ENCODE results near the gene GPR153. TPM values are rescaled to one million over a fixed set of nuclear protein-coding genes. Genes with fewer than 3 reads are reported as not detected.

The GPR153 gene
- total RNA-seq (2021; ENCODE audit: unreplicated experiment) = 6.1 TPM
- 3.6 and 3.9 TPM in 2 replicates for polyA plus RNA-seq (2012)
- Bru-seq, nascent RNA = percentile 43 among the genes with signal in this experiment
- BruChase-seq, experiment 1, labeled RNA remaining after a 6-hour chase = percentile 58 among the genes with signal in this experiment
- BruChase-seq, experiment 2, labeled RNA remaining after a 2-hour chase = percentile 49 among the genes with signal in this experiment
- long read RNA-seq, full-length matches to known transcripts = 1 of 22 reads
- long read RNA-seq, partial matches to known transcripts = 7 of 22 reads
- long read RNA-seq, other reads (novel, unspliced or antisense) = 14 of 22 reads

DNA sequence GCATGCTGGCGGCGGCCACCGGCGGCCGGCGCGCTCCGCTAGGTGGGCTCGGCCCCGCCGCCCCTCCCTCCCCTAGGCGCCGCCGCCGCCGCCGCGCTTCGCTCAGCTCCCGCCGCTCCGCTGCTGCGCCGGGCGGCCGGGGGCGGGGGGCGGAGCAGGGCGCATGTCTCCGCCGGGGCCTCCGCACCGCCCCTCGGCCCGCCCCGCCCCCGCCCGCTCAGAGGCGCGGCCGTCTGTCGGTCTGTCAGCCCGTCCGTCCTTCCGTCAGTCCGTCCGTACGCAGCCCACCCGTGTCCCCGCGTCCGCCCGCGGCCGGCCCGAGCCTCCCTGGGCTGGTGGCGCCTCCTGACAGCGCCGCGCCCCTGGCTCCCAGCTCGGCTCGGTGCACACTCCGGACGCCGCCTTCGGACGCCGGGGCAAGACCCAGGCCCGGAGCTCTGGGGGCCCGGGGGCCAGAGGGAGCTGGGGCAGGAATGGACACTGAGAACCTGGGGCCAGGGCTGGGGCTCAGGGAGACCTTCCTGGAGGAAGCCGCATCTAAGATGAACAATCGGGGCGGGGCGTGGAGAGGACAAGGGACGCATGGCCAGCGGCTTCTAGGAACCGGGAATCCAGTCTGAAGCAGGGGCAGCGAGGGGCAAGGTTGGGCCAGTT is at the start of gene GPR153:
Gene GPR153 (minus strand): TSS at position 138 of the 654 bp plus-strand sequence. CDS start 6,193 bp downstream, outside the sequence.
- intact Hi-C loops (cut with micrococcal nuclease) = no loop called here
- H2AFZ ChIP-seq (ENCODE audit: low read depth, low read length, poor library complexity, severe bottlenecking) = peak within 1 kb of the TSS; percentile 35
- DNase-seq (ENCODE audit: low read depth, low spot score) = no peak

More for the DNA sequence above, at the start of gene GPR153:
- peak within 1 kb of the TSS; percentile 52 for H3K9ac ChIP-seq (ENCODE audit: low read length)
- ChIA-PET RAD21 (ENCODE audit: low non-redundant PET in 1 of 2, low total read pairs in 2 of 2, uncharacterized antibody in 2 of 2, unreplicated experiment in 2 of 2) (no interaction called here), CTCF (no interaction called here), POLR2A (no interaction called here)
- H3K27me3 ChIP-seq (ENCODE audit: insufficient read depth, low read length) = no peaks in the 10 kb centered on the region
- H3K79me2 ChIP-seq (ENCODE audit: insufficient read depth, low read length) = no peaks in the 10 kb centered on the region
- H4K20me1 ChIP-seq (ENCODE audit: insufficient read depth) = no peaks in the 10 kb centered on the region
- BruUV-seq (replicated peaks) = no TSS peak
- H3K36me3 ChIP-seq (ENCODE audit: control insufficient read depth in 1 of 2, insufficient read depth in 2 of 2, low read length in 2 of 2) = no peaks in the 10 kb centered on the region; a peak in 1 of 4 replicates
- no peak for TF ChIP-seq EZH2 (IDR thresholded peaks at IDR 0.05)
- no peak for TF ChIP-seq ZNF274 (IDR thresholded peaks at IDR 0.05; ENCODE audit: low read depth, low read length)
- TF ChIP-seq, protein P1, sequence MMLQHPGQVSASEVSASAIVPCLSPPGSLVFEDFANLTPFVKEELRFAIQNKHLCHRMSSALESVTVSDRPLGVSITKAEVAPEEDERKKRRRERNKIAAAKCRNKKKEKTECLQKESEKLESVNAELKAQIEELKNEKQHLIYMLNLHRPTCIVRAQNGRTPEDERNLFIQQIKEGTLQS (IDR thresholded peaks at IDR 0.05) = no peak
- TF ChIP-seq SRF (IDR thresholded peaks at IDR 0.05; ENCODE audit: low read depth) = no peak
- TF ChIP-seq ELF1 (IDR thresholded peaks at IDR 0.05; ENCODE audit: borderline replicate concordance, low read depth) = no peak
- no peak for TF ChIP-seq FOSL1 (IDR thresholded peaks at IDR 0.05; ENCODE audit: low read depth)
- TF ChIP-seq, protein P2, sequence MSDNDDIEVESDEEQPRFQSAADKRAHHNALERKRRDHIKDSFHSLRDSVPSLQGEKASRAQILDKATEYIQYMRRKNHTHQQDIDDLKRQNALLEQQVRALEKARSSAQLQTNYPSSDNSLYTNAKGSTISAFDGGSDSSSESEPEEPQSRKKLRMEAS (IDR thresholded peaks at IDR 0.05) = no peak
- no peak for TF ChIP-seq YY1 (IDR thresholded peaks at IDR 0.05; ENCODE audit: extremely low read depth, insufficient replicate concordance, low read depth, low read length)
- no peak for TF ChIP-seq POLR2A (IDR thresholded peaks at IDR 0.05; ENCODE audit: borderline replicate concordance, extremely low read depth, insufficient read depth, insufficient read length)
- no peak for TF ChIP-seq REST (IDR thresholded peaks at IDR 0.05; ENCODE audit: low read depth)
- TF ChIP-seq EZH2phosphoT487 (IDR thresholded peaks at IDR 0.05; ENCODE audit: borderline replicate concordance) = no peak
- TF ChIP-seq JUND (IDR thresholded peaks at IDR 0.05) = no peak
- no peak for TF ChIP-seq POLR2AphosphoS5 (IDR thresholded peaks at IDR 0.05; ENCODE audit: low read depth, low read length)
- TF ChIP-seq SIN3A (IDR thresholded peaks at IDR 0.05; ENCODE audit: low read depth) = no peak
- peaks cover 11 to 26% of the 10 kb centered on the region in 2 experiments; a peak in 2 of 4 replicates for H3K4me1 ChIP-seq (ENCODE audit: control insufficient read depth in 1 of 2, insufficient read depth in 2 of 2, low read length in 2 of 2)
- peak within 1 kb of the TSS; percentile 89 for H3K4me2 ChIP-seq (ENCODE audit: low read length)
- H3K9me3 ChIP-seq (ENCODE audit: control insufficient read depth in 1 of 2, insufficient read depth in 1 of 2, low read depth in 1 of 2, low read length in 2 of 2) = no peaks in the 10 kb centered on the region
- peak within 1 kb of the TSS; percentile 61; the same call in 1 of the 2 replicates for H3K27ac ChIP-seq (ENCODE audit: low read depth, low read length)
- H3K4me3 ChIP-seq (replicated peaks in 1 of 2; ENCODE audit: low read depth in 1 of 2, low read length in 2 of 2) = peak within 1 kb of the TSS; percentile 52 to 65
- no peaks in the 10 kb centered on the region for H3K9me2 ChIP-seq (ENCODE audit: insufficient read depth)
- peak; percentile 72 for ATAC-seq
